HG02943 (cell line): ENCODE data around the gene PLEKHG3.
"Not testable (repeated sequence)": the region's sequence is repeated elsewhere in the genome, so short reads cannot be mapped to it uniquely, and the experiment has no call there.

Experiments
- ATAC-seq: cut with Tn5 transposase; IDR thresholded peaks from one replicate; pipeline ENCODE4 v1.9.1; 2021; ENCODE audit warnings: mild to moderate bottlenecking, low read depth, moderate library complexity; ENCODE audit not compliant: unreplicated experiment

PLEKHG3 gene

DNA sequence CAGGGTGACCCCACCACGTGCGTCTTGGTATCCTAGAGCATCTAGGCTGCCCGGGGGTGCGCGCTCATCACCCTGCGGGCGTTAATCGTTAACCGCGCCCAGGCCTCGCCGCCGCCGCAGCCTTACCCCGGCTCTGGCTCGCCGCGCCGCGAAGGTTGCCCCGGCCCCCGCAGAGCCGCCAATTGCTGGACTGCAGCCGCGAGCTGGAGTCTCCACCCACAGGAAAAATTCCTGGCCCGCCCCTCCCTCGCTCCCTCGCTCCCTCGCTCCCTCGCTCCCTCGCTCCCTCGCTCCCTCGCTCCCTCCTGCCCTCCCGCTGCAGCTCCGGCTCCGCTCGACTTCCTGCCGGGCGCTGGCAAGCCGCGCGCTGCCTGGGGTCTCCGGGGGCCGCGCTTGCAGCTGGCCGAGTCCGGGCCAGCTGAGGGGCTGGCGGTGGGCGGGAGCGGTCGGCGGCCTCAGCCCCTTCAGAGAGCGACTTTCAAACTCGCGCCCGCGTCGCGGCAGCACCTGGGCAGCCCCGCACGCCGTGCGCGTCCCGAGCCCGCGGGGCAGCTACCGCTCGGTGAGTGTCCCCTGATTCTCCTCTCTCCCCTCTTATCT, at the start of gene PLEKHG3:
PLEKHG3 (plus strand) TSS at position 282 of the 600 bp plus-strand sequence. CDS start 23,208 bp downstream, outside the sequence.
- ATAC-seq, result no peak

DNA sequence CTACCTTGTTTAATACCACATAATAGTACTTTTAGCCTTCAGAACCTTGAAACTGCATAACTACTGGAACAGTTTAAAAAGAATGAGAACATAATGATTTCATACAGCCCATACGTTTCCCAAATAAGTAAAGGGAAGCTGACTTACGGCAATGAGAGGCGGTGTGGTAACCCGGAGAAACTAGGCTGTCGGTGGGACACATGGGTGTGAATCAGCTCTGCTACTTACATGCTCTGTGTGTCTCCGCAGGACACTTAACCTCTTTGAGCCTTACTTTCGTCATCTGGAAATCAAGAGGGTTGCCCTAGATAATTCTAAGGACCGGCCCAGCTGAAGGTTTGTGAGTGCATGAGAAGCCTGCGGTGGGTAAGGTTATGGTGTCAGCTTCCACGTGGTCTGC, 49.3 kb upstream of the PLEKHG3 start:
- ATAC-seq, result no peak

DNA sequence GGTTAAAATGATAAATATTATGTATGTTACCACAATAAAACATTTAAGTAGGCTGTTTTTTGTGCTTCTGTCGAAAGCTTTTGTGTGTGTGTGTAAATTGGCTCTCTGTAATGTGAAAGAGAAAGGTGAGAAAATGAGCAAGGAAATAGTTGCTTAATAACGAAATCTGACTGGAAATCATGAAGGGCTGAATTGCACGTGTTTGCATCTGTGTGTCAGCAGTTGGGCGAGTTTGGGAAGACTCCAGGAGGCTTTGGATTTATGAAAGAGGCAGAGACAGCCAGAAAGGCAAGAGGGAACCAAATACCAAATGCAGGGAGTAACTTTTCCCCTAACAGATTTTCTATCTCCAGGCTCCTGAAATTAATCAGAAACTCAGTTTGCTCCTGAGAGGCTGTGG, 47.2 kb upstream of the PLEKHG3 start:
- ATAC-seq, result no peak

DNA sequence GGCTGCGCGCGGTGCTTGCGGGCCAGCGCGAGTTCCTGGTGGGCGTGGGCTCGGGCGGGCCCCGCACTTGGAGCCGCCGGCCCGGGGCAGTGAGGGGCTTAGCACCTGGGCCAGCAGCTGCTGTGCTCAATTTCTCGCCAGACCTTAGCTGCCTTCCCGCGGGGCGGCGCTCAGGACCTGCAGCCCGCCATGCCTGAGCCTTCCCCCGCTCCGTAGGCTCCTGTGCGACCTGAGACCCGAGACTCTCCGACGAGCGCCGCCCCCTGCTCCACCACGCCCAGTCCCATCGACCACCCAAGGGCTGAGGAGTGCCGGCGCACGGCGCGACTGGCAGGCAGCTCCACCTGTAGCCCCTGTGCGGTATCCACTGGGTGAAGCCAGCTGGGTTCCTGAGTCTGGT, 46.0 kb upstream of the PLEKHG3 start:
- no peak for ATAC-seq

DNA sequence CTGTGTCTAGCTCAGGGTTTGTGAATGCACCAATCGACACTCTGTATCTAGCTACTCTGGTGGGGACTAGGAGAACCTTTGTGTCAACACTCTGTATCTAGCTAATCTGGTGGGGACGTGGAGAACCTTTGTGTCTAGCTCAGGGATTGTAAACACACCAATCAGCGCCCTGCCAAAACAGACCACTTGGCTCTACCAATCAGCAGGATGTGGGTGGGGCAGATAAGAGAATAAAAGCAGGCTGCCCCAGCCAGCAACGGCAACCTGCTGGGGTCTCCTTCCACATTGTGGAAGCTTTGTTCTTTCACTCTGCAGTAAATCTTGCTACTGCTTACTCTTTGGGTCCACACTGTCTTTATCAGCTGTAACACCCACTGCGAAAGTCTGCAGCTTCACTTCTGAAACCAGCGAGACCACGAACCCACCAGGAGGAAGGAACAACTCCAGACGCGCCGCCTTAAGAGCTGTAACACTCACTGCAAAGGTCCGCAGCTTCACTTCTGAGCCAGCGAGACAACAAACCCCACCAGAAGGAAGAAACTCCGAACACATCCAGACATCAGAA, 45.4 kb upstream of the PLEKHG3 start:
- not testable (repeated sequence) for ATAC-seq

DNA sequence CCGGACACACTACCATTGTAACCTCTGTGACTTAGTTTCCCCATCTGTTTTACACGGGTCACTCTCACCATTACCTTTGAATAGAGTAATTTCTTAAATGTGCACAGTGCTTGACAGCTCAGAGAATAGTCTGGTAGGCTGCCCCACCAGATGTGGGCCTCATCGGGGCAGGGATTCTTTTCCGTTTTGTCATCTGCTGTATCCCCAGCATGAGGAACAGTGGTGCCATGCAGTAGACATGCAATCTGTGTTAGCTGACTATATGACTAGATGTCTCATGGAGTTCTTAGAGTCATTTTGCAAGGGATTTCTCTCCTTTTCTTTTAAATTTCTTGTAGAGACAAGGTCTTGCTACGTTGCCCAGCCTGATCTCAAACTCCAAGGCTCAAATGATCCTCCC, 44.9 kb upstream of the PLEKHG3 start:
- no peak for ATAC-seq

DNA sequence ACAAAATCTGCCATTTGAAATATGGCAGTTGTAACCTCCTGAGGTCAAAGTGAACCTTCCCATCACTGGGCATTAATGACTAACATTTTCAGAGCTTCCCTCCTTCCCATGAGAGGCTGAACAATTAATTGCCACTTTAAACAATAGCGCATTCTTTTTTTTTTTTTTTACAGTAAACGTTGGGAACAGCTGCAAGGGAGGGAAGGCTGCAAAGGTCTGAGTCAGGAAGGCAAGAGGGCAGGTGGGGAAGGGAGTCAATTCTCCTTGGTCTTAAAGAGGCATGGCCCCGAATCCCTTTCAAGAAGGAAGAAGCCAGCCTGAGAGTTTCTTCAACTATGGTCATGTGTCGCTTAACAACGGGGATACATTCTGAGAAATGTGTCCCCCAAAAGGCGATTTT, 41.0 kb upstream of the PLEKHG3 start:
- ATAC-seq, result no peak

DNA sequence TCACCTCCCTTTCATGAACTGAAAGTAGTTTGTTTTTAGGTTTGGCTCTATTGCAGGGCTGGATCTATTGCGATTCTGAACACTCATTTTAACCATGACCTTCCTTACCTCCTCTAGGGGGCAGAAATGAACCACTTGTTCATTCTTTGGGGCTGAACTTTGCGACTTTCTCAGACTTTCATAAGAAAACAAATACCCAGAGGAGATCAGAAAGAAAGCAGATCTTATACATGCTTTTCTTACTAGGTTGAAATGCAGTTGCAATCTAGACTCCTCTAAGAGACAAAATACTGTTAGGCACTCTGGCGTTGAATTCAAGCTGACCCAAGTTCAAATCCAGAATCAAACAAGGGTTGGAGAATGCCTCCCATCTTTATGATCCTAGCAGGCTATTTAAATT, 32.6 kb upstream of the PLEKHG3 start:
- ATAC-seq, result no peak

DNA sequence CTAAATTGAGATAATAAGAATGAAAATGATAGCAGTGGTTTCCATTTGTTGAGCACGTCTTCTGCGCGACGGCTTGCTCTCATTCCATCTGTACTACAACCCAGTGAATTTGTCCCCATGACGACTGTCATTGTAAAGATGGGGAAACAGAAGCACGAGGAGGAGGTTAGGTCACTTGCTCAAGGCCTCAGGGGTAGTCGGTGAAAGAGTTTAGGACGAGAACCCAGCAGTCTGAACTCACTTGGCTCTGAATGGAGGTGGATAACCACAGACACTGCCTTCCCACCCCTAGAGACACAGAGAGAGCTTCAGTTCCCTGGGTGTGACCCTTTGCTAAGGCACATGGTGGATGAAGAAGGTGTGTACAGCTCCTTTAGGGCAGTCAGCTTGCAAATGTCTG, 30.9 kb upstream of the PLEKHG3 start:
- ATAC-seq, result no peak

DNA sequence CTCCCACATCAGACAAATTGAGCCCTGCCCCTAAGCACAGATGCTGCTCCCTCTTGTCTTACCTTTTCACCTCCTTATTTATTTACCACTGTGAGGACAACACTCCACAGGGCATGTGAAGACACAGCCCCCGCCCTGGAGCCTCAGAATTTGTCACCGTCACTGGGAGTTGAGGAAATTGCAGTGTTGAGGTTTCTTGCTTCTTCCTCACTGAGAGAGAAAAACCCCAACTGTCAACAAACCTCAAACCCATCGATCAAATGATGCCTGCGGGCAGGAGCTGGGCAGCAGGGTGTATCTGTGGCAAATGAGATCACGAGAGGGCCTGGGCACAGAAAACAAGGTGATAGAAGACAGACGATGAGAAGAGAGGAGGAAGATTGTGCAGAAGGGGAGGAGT, 30.5 kb upstream of the PLEKHG3 start:
- no peak for ATAC-seq

DNA sequence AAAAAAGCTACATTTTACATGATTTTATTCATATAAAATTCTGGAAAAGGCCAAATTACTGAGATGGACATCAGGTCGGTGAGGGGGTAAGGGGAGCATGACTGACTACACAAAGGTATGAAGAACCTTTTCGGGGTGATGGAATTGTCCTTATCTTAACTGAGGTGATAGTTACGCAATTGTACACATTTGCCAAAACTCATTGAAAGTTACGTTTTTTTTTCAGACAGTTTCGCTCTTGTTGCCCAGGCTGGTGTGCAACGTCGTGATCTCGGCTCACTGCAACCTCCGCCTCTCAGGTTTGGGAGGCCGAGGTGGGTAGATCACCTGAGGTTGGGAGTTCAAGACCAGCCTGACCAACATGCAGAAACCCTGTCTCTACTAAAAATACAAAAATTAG, 29.4 kb upstream of the PLEKHG3 start:
- ATAC-seq, result no peak

DNA sequence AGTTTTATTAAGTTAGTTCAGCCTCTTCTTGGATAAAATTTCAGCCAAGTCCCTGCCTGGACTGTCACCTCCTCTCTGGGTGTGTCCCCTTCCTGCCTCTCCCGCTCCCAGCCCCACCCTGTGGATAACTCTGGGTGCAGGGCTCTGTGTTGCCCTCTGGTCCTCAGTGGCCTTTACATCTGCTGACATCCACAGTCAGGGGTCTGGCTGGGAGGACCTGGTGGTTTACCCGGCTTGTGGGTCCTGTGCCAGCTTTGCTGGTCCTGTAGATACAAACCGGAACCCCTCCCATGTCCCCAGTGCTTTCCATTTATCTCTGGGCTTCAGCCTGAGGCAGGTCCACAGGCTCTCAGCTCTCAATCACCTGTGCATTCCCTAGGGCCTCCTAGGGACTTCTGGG, 28.9 kb upstream of the PLEKHG3 start:
- no peak for ATAC-seq

DNA sequence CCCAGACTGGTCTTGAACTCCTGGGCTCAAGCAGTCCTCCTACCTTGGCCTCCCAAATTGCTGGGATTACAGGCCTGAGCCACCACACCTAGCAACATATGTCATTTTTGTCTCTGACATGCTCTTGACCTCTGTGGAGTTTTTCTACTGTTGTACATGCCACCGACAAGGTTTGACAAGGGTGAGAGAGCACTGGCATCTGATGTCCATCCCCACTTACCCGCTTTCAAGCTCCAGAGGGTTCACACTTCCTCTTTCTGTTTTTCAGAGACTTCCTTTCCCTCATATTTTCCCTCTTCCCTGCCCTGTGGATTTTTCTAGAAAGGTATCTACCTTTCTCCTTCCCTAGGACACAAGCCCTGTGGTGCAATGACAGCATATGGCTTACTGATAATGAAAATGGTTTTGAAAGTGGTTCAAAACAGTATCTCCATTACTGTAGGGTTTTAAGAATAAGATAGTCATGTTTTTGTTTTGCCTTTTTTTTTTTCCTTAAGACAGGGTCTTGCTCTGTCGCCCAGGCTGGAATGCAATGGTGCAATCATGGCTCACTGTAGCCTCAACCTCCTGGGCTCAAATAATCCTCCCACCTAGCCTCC, 27.7 kb upstream of the PLEKHG3 start:
- no peak for ATAC-seq

DNA sequence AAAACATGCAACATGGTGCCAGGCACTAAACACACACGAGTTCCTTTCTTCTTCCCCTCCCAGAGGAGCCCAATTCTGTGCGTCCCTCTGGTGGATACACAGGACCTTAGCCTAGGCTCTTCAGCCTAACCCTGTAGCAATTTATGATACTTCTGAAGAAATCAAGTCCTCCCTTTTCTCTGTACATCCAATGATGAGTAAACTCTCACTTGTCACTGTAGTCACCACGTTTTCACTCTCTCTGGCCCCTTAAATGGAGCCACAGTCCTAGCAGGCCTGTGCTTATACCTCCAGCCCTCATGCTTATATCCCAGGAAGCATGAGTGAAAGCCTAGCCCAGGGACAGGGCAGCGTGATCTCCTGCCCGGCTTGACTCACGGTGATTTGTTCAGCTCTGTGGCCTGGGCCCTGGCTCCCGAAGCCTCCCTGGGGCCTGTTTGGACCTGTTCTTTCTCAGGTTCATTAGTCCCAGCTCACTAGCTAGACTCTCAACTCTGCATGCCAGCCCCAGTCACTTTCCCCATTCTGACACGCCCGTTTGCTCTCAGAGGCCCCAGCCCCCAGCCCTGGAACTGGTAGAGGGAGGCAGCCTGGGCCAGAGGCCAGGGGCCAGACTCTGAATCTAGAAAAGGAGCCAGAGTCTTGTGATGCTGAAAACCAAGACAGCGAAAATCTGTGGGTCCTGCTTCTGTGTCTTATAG, 24.1 kb upstream of the PLEKHG3 start:
- no peak for ATAC-seq

DNA sequence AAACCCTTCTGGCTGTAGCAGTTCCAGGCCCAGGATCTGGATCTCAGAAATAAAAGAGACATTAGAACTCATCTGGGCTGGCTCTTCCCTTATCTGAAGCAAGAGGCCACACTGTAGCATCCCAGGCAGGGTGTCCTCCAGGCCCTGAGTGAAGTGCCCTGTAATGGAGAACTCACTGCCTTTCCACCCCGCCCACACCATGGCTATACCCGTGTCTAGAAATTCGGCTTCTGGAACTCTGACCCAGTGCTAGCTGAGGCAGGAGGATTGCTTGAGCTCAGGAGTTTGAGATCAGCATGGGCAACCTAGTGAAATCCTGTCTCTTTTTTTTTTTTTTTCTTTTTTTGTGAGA, 23.5 kb upstream of the PLEKHG3 start:
- ATAC-seq, result no peak

DNA sequence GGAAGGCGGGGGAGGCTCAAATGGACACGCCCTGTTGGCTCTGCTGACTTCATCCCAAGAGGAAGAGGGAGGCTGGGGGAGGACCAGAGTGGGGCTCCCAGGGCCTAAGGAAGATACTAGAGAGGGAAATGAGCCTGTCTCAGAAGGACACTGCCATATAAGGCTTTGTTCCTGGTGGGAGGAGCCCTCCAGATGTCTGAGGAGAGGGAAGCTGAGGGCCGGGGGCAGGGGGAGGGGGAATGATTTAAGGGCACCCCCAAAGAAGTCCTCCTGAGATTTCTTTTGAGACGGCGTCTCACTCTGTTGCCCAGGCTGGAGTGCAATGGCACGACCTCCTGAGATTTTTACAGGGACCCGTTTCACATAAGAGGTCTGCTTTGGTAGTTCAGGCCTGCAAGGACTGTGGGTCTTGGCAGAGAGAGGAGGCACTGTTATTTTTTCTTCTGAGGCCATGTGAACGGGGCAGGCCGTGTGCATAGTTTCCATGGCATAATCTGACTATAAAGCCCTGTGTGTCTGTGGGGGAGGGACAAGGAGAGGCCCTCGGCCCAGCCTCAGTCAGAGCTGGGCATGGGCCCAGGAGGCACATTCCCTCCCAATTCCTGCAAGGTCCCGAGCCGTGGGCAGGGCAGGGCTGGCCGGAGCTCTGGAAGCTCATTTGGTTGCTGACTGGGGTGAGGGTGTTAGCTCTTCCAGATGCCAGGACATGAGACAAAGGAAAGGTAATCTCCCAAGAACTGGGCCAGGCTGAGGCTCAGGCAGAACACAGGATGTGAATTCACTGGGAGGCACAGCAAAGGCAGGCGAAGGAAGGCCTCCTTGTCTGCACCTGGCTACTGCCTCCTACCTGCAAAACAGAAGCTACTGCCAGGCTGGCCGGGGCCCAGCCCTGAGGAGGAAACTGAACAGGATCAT, 22.2 kb upstream of the PLEKHG3 start:
- ATAC-seq, result no peak

DNA sequence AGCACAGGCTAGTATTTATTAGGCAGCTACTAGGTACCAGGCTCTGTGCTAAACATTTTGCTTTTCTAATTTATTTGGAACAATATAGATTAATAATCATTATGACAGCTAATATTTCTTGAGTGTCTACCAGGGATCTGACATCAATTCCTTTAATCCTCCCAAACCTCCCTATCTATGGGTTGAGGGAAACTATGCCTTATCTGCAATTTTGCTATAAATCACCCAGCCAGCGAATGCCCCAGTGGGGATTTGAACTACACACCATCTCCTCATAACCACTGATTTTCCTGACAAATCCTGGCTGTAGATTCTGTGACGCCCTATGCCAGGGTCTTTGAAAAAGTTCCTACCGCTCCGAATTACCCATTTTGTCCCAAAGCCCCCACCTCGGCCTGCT, 21.4 kb upstream of the PLEKHG3 start:
- no peak for ATAC-seq

DNA sequence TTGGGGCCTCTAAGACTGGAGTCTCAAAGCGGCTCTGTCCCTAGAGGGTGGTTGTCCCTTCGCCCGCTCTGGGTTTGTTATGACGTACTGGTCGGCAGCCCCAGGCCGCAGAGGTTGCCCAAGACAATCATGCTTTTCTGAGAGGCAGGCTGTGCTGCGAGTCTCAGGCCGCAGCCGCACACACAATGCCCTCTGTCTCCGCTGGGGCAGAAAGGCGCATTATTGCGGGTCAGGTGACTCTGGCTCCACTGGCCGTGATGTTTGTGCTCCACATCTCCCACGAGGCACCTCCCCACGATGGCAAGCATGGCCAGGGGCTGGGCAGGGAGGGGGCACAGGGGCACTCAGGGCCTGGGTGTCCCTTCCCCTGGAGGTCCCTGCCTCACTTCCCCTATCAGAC, 21.0 kb upstream of the PLEKHG3 start:
- ATAC-seq, result no peak

DNA sequence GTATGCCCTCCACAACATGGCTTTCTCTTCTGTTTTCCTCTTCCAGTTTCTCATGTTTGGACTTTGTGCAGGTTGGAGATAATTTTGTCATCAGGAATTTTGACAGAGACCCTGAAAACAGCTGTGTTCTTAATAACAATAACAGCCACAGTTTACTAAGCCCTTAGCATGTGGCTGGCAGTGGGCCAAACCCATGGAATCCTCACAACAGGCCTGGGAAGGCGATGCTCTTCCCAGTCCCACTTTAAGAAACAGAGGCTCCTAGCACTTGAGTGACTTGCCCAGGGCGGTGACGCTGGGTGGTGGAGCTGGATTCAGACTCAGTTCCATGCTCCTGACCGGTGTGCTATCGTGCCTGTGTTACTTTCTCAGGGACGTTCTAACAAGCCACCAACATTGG, 20.1 kb upstream of the PLEKHG3 start:
- no peak for ATAC-seq

DNA sequence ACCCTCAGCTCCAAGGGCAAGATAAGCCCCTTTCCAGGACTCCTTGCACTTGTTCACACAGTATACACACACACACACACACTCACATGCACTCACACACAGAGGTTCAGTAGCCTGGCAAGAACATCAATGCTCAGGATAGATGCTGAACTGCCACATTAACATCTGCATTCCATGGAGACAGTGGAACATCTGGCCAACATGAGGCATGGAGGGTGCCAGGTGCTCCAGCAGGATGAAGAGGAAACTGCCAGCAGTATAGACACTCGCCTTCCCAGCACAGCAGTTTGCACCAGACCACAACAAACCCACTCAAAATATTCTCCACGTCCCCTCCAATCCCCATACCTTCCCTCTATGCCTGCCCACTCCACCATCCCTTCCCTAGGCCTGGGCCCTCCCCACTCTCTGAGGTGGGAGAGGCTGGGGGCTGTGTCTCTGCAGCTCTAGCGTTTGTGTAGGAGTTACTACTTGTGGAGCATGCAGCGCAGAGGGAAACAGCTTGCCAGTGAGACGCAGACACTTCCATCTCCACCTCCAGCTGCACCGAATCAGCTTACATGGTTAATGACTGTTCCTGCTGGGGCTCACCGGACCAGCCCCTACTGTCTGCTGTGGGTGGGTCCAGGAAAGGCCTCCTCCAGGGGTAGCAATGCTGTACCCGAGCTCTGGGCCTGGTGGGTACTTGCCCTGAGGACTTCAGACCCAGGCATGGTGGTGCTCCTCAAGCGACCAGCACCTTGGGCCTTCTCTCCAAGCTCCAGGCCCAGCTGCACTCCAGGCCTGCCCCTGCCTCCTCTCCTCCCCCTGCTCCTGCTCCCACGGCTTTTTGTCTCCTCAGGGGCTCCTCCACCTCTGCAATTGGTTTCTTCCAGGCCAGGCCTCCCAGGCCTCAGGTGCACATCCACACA, 18.6 kb upstream of the PLEKHG3 start:
- no peak for ATAC-seq
